NT2/D1 (cell line): ENCODE data around the gene FKBP10.

ENCODE experiments used
- SUZ12 ChIP-seq: IDR thresholded peaks from 2 replicates; pipeline ENCODE4 v1.6.1; 2011; ENCODE audit not compliant: insufficient read length, insufficient read depth; ENCODE audit errors: extremely low read depth
- ZNF274 ChIP-seq: IDR thresholded peaks from 2 replicates; pipeline ENCODE4 v1.6.1; 2011; ENCODE audit warnings: mild to moderate bottlenecking, low read depth, low read length

- TF ChIP-seq SUZ12, result no peak
- no peak for TF ChIP-seq ZNF274
These were observed 57.8 kb downstream of the FKBP10 start for GRCh38 chr17:41870627-41871026.
